ENCODE measurements around the gene FADS6.

FADS6 gene

GRCh38 chr17:74864297-74864865 is 29.1 kb downstream of the FADS6 start:
- no peak overlapping the region for H3K27ac ChIP-seq
- TF ChIP-seq CTCF (IDR thresholded peaks at IDR 0.05): no peak
- no peaks in the 10 kb centered on the region for H3K36me3 ChIP-seq
- H3K4me3 ChIP-seq (ENCODE audit: low read depth in 1 of 2, low read length in 1 of 2): no peak overlapping the region
- H3K4me1 ChIP-seq (ENCODE audit: control insufficient read depth in 1 of 2, insufficient read depth in 1 of 2, low read depth in 1 of 2, low read length in 1 of 2): peaks cover 6 to 24% of the 10 kb centered on the region in 2 experiments
- H3K9me3 ChIP-seq: no peaks in the 10 kb centered on the region
- H3K27me3 ChIP-seq: peaks cover 55% of the 10 kb centered on the region

GRCh38 chr17:74863420-74864296 is 29.8 kb downstream of the FADS6 start:
- no peak for TF ChIP-seq CTCF (IDR thresholded peaks at IDR 0.05)
- no peaks in the 10 kb centered on the region for H3K36me3 ChIP-seq
- no peak overlapping the region for H3K4me3 ChIP-seq (ENCODE audit: low read depth in 1 of 2, low read length in 1 of 2)
- H3K9me3 ChIP-seq: no peaks in the 10 kb centered on the region
- H3K27ac ChIP-seq: no peak overlapping the region
- peaks cover 55% of the 10 kb centered on the region for H3K27me3 ChIP-seq
- peaks cover 6 to 25% of the 10 kb centered on the region in 2 experiments for H3K4me1 ChIP-seq (ENCODE audit: control insufficient read depth in 1 of 2, insufficient read depth in 1 of 2, low read depth in 1 of 2, low read length in 1 of 2)

GRCh38 chr17:74862919-74863318 is 30.5 kb downstream of the FADS6 start:
- H3K36me3 ChIP-seq: no peaks in the 10 kb centered on the region
- H3K4me1 ChIP-seq (ENCODE audit: control insufficient read depth in 1 of 2, insufficient read depth in 1 of 2, low read depth in 1 of 2, low read length in 1 of 2): peaks cover 6 to 25% of the 10 kb centered on the region in 2 experiments
- H3K4me3 ChIP-seq (ENCODE audit: low read depth in 1 of 2, low read length in 1 of 2): no peak overlapping the region
- H3K9me3 ChIP-seq: no peaks in the 10 kb centered on the region
- TF ChIP-seq CTCF (IDR thresholded peaks at IDR 0.05): no peak
- no peak overlapping the region for H3K27ac ChIP-seq
- peaks cover 60% of the 10 kb centered on the region for H3K27me3 ChIP-seq

GRCh38 chr17:74862108-74862901 is 31.1 kb downstream of the FADS6 start:
- Histone ChIP-seq H3K27me3 (peaks cover 66% of the 10 kb centered on the region), H3K9me3 (no peaks in the 10 kb centered on the region), H3K4me3 (ENCODE audit: low read depth in 1 of 2, low read length in 1 of 2) (no peak overlapping the region), H3K4me1 (ENCODE audit: control insufficient read depth in 1 of 2, insufficient read depth in 1 of 2, low read depth in 1 of 2, low read length in 1 of 2) (peaks cover 6 to 25% of the 10 kb centered on the region in 2 experiments), H3K27ac (no peak overlapping the region), H3K36me3 (no peaks in the 10 kb centered on the region)
- TF ChIP-seq CTCF (IDR thresholded peaks at IDR 0.05): peak; percentile 55

GRCh38 chr17:74861662-74862107 is 31.7 kb downstream of the FADS6 start:
- H3K27me3 ChIP-seq: peaks cover 72% of the 10 kb centered on the region
- no peak overlapping the region for H3K4me3 ChIP-seq (ENCODE audit: low read depth in 1 of 2, low read length in 1 of 2)
- H3K9me3 ChIP-seq: no peaks in the 10 kb centered on the region
- H3K27ac ChIP-seq: no peak overlapping the region
- no peaks in the 10 kb centered on the region for H3K36me3 ChIP-seq
- H3K4me1 ChIP-seq (ENCODE audit: control insufficient read depth in 1 of 2, insufficient read depth in 1 of 2, low read depth in 1 of 2, low read length in 1 of 2): peaks cover 6 to 25% of the 10 kb centered on the region in 2 experiments
- TF ChIP-seq CTCF (IDR thresholded peaks at IDR 0.05): no peak

Data from neutrophil (primary cell).